Smooth muscle cell (in vitro differentiated cells): ENCODE measurements around the gene CACNA1I. TPM values are rescaled to one million over a fixed set of nuclear protein-coding genes. Genes with fewer than 3 reads are reported as not detected.

Source experiments
- DNase-seq: peaks from one replicate; lab custom pipeline; 2025; ENCODE audit not compliant: unreplicated experiment; lab: John Stamatoyannopoulos, UW
- H2AFZ ChIP-seq: fragments of 200-600 bp; sonication (generic); 2 replicates; pipeline ENCODE4 v1.6.0; 2016; ENCODE audit warnings: antibody characterized with exemption, low read depth, mild to moderate bottlenecking
- H3F3A ChIP-seq: fragments of 200-600 bp; sonication (generic); 2 replicates; pipeline ENCODE4 v1.6.0; 2017; ENCODE audit warnings: antibody characterized with exemption, low read depth
- H3K27ac ChIP-seq: fragments of 200-600 bp; sonication (generic); 2 replicates; pipeline ENCODE4 v1.5.1; 2016; ENCODE audit warnings: low read depth, mild to moderate bottlenecking
- H3K27me3 ChIP-seq: fragments of 200-600 bp; sonication (generic); 2 replicates; pipeline ENCODE4 v1.6.1; 2016; ENCODE audit warnings: low read depth, mild to moderate bottlenecking
- H3K36me3 ChIP-seq: fragments of 200-600 bp; sonication (generic); 2 replicates; pipeline ENCODE4 v1.5.1; 2016; ENCODE audit warnings: low read depth
- H3K4me1 ChIP-seq: fragments of 200-600 bp; sonication (generic); 2 replicates; pipeline ENCODE4 v1.5.1; 2016; ENCODE audit warnings: low read depth
- H3K4me2 ChIP-seq: fragments of 200-600 bp; sonication (generic); 2 replicates; pipeline ENCODE4 v1.6.0; 2016; ENCODE audit warnings: mild to moderate bottlenecking
- H3K4me3 ChIP-seq: fragments of 200-600 bp; sonication (generic); 2 replicates; pipeline ENCODE4 v1.5.1; 2016; ENCODE audit warnings: mild to moderate bottlenecking
- H3K79me2 ChIP-seq: fragments of 200-600 bp; sonication (generic); 2 replicates; pipeline ENCODE4 v1.6.0; 2016; ENCODE audit warnings: low read depth, mild to moderate bottlenecking
- H3K9ac ChIP-seq: fragments of 200-600 bp; sonication (generic); 2 replicates; pipeline ENCODE4 v1.6.0; 2016; ENCODE audit warnings: low read depth
- H3K9me3 ChIP-seq: fragments of 200-600 bp; sonication (generic); replicated peaks from 2 replicates; pipeline ENCODE4 v1.5.1; 2016; ENCODE audit warnings: low read depth
- H4K20me1 ChIP-seq: fragments of 200-600 bp; sonication (generic); 2 replicates; pipeline ENCODE4 v1.6.0; 2016; ENCODE audit warnings: low read depth
- CTCF ChIP-seq: fragments of 200-600 bp; sonication (generic); IDR thresholded peaks from 2 replicates; pipeline ENCODE4 v1.5.1; 2017; ENCODE audit warnings: borderline replicate concordance, mild to moderate bottlenecking, antibody characterized with exemption; ENCODE audit not compliant: insufficient read depth, poor library complexity, severe bottlenecking
- WGBS: methylation state at CpG from one replicate; pipeline ENCODE4 v1.1.7; 2016; ENCODE audit warnings: low lambda C conversion rate; 5-methylcytosine and 5-hydroxymethylcytosine counted together
- polyA plus RNA-seq: library from polyadenylated mRNA; unstranded; fragments of >200 nt; fragmentation: Nextera tagmentation; extraction: Ambion mirVana; gene quantifications from 2 replicates; pipeline ENCODE4 v1.2.1, GENCODE V29; 2016
- total RNA-seq: library from RNA; depleted of rRNA; stranded (reverse); fragments of >200 nt; gene quantifications from 2 replicates; pipeline ENCODE4 v1.2.3, GENCODE V29; 2014

CACNA1I gene
- total and polyA plus RNA-seq, 2 experiments from 2014 or later, result not detected

- Histone ChIP-seq H3F3A (no peaks in the 10 kb centered on the region), H3K36me3 (no peaks in the 10 kb centered on the region), H3K27ac (no peak overlapping the region), H3K27me3 (no peaks in the 10 kb centered on the region), H3K79me2 (no peaks in the 10 kb centered on the region), H2AFZ (no peak overlapping the region), H3K4me2 (no peak overlapping the region), H4K20me1 (no peaks in the 10 kb centered on the region), H3K4me1 (peaks cover 4% of the 10 kb centered on the region), H3K4me3 (no peak overlapping the region), H3K9me3 (no peaks in the 10 kb centered on the region), H3K9ac (no peak overlapping the region)
- TF ChIP-seq CTCF, result no peak
- no peak for DNase-seq
- 93% methylated on average over 8 of the region's 8 CpGs for WGBS
These were observed 50.6 kb downstream of the CACNA1I start for GRCh38 chr22:39620924-39621690.

DNA sequence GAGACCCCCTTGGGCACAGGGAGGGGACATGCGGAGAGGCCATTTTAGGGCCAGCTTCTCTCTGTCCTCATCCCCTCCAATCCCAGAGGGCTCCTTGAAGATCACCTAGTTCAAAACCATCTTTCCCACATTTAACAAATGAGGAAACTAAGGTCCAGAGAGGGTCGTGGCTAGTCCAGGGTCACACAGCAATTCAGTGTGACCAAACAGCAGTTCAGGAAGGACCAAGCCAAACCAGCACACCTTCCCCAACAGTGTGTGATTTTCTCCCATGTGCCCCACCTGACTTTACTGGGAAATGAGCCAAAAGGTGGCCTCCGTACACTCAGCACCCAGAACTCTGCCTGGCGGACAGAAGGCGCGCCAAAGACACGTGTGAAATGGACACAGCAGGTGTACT is 51.3 kb downstream of the CACNA1I start:
- Histone ChIP-seq H3K36me3 (no peaks in the 10 kb centered on the region), H3K4me2 (no peak overlapping the region), H3K9me3 (no peaks in the 10 kb centered on the region), H3K4me3 (no peak overlapping the region), H3K79me2 (no peaks in the 10 kb centered on the region), H3K27ac (no peak overlapping the region), H3F3A (no peaks in the 10 kb centered on the region), H4K20me1 (no peaks in the 10 kb centered on the region), H2AFZ (no peak overlapping the region), H3K9ac (no peak overlapping the region), H3K4me1 (peaks cover 4% of the 10 kb centered on the region), H3K27me3 (no peaks in the 10 kb centered on the region)
- no peak for DNase-seq
- WGBS, result 90% methylated on average over 7 of the region's 7 CpGs
- TF ChIP-seq CTCF, result no peak

DNA sequence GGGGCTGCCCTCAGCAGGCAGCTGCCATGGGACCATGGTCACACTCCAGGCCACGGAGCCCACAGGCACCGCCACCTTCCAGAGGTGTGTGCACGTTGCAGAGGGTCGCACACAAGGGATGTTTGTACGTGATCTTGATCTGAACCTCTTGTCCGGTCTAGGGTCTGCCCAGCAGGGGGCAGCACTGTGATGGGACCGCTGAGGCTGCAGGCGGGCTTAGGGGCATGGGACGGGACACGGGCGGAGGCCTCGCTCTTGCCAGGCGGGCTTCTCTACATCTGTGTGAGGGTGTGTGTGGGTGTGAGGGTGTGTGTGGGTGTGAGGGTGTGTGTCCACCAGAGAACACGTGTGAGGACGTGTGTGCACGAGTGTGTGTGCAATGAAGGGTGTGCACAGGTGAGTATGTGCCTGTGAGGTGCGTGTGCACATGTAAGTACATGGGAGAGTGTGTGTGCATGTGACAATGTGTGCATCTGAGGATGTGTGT is 52.4 kb downstream of the CACNA1I start:
- Histone ChIP-seq H2AFZ (no peak overlapping the region), H3K9ac (no peak overlapping the region), H3K9me3 (no peaks in the 10 kb centered on the region), H3F3A (no peaks in the 10 kb centered on the region), H3K79me2 (no peaks in the 10 kb centered on the region), H4K20me1 (no peaks in the 10 kb centered on the region), H3K36me3 (no peaks in the 10 kb centered on the region), H3K27ac (no peak overlapping the region), H3K4me3 (no peak overlapping the region), H3K4me1 (peaks cover 4% of the 10 kb centered on the region), H3K27me3 (no peaks in the 10 kb centered on the region), H3K4me2 (no peak overlapping the region)
- peak; percentile 55 for TF ChIP-seq CTCF
- no peak for DNase-seq
- WGBS, result 43% methylated on average over 17 of the region's 17 CpGs
